IPS-20b (cell line): ENCODE results near the gene TNP2.

ENCODE experiments used
- H3K27ac ChIP-seq: one replicate; pipeline ENCODE4 v1.5.1; 2013; ENCODE audit warnings: low read length
- H3K27me3 ChIP-seq: 2 replicates; pipeline ENCODE4 v1.6.1; 2013; ENCODE audit warnings: mild to moderate bottlenecking, low read length, inconsistent platforms; ENCODE audit not compliant: insufficient read depth
- H3K36me3 ChIP-seq: 2 replicates; pipeline ENCODE4 v1.6.1; 2013; ENCODE audit warnings: low read depth, mild to moderate bottlenecking, inconsistent platforms, low read length, moderate library complexity; ENCODE audit not compliant: insufficient read depth
- H3K4me1 ChIP-seq: 2 replicates; pipeline ENCODE4 v1.6.1; 2013; ENCODE audit warnings: mild to moderate bottlenecking, control low read depth, inconsistent platforms, low read length, moderate library complexity; ENCODE audit not compliant: insufficient read depth
- H3K4me3 ChIP-seq: 2 replicates; pipeline ENCODE4 v1.5.1; 2013; ENCODE audit warnings: mild to moderate bottlenecking, low read length, inconsistent platforms
- H3K9ac ChIP-seq: 2 replicates; pipeline ENCODE4 v1.6.1; 2013; ENCODE audit warnings: low read depth, mild to moderate bottlenecking, inconsistent platforms, low read length, moderate library complexity
- H3K9me3 ChIP-seq: 2 replicates; pipeline ENCODE4 v1.6.1; 2013; ENCODE audit warnings: mild to moderate bottlenecking, low read depth, low read length, inconsistent platforms; ENCODE audit not compliant: insufficient read depth

The TNP2 gene

GRCh38 chr16:11268921-11269375, at the start of gene TNP2:
TSS of gene TNP2 (minus strand) at chr16:11269325. CDS start at chr16:11269262, 63 bp downstream.
- H3K36me3 ChIP-seq, result no peaks in the 10 kb centered on the region

GRCh38 chr16:11318817-11319216, 49.7 kb upstream of the TNP2 start:
- Histone ChIP-seq H3K9me3 (no peaks in the 10 kb centered on the region), H3K36me3 (no peaks in the 10 kb centered on the region), H3K4me1 (peaks cover 22% of the 10 kb centered on the region), H3K27ac (no peak overlapping the region), H3K4me3 (no peak overlapping the region), H3K27me3 (no peaks in the 10 kb centered on the region), H3K9ac (no peak overlapping the region)

More at GRCh38 chr16:11268921-11269375, at the start of gene TNP2:
- peaks cover 3% of the 10 kb centered on the region; the same call in 1 of the 2 replicates for H3K4me1 ChIP-seq
- H3K4me3 ChIP-seq, result no peak within 1 kb of the TSS
- H3K27me3 ChIP-seq, result no peaks in the 10 kb centered on the region
- H3K9me3 ChIP-seq, result no peaks in the 10 kb centered on the region
- H3K27ac ChIP-seq, result no peak within 1 kb of the TSS
- no peak within 1 kb of the TSS for H3K9ac ChIP-seq

GRCh38 chr16:11316331-11317015, 47.3 kb upstream of the TNP2 start:
- H3K27ac ChIP-seq, result peak overlapping the region; percentile 77
- H3K27me3 ChIP-seq, result no peaks in the 10 kb centered on the region
- H3K4me1 ChIP-seq, result peaks cover 37% of the 10 kb centered on the region
- H3K9me3 ChIP-seq, result no peaks in the 10 kb centered on the region
- H3K9ac ChIP-seq, result peak overlapping the region; percentile 71; the same call in 1 of the 2 replicates
- no peaks in the 10 kb centered on the region for H3K36me3 ChIP-seq
- peak overlapping the region; percentile 52 for H3K4me3 ChIP-seq

GRCh38 chr16:11315510-11315909, 46.4 kb upstream of the TNP2 start:
- Histone ChIP-seq H3K4me3 (peak overlapping the region; percentile 52; the same call in 1 of the 2 replicates), H3K36me3 (no peaks in the 10 kb centered on the region), H3K9me3 (no peaks in the 10 kb centered on the region), H3K27ac (peak overlapping the region; percentile 88), H3K27me3 (no peaks in the 10 kb centered on the region), H3K9ac (peak overlapping the region; percentile 71; the same call in 1 of the 2 replicates), H3K4me1 (peaks cover 37% of the 10 kb centered on the region)

GRCh38 chr16:11314309-11314894, 45.3 kb upstream of the TNP2 start:
- peak overlapping the region; percentile 13; the same call in 1 of the 2 replicates for H3K9ac ChIP-seq
- H3K4me3 ChIP-seq, result no peak overlapping the region
- peak overlapping the region; percentile 88 for H3K27ac ChIP-seq
- H3K4me1 ChIP-seq, result peaks cover 40% of the 10 kb centered on the region
- no peaks in the 10 kb centered on the region for H3K27me3 ChIP-seq
- no peaks in the 10 kb centered on the region for H3K36me3 ChIP-seq
- H3K9me3 ChIP-seq, result no peaks in the 10 kb centered on the region

- H3K27ac ChIP-seq, result peak overlapping the region; percentile 73
- H3K27me3 ChIP-seq, result no peaks in the 10 kb centered on the region
- H3K9me3 ChIP-seq, result no peaks in the 10 kb centered on the region
- peaks cover 40% of the 10 kb centered on the region for H3K4me1 ChIP-seq
- peak overlapping the region; percentile 43; the same call in 1 of the 2 replicates for H3K4me3 ChIP-seq
- peak overlapping the region; percentile 65; the same call in 1 of the 2 replicates for H3K9ac ChIP-seq
- no peaks in the 10 kb centered on the region for H3K36me3 ChIP-seq
Observed at GRCh38 chr16:11313493-11314308, 44.6 kb upstream of the TNP2 start.

- Histone ChIP-seq H3K4me3 (peak overlapping the region; percentile 43; the same call in 1 of the 2 replicates), H3K36me3 (no peaks in the 10 kb centered on the region), H3K27ac (peak overlapping the region; percentile 73), H3K4me1 (peaks cover 40% of the 10 kb centered on the region), H3K9me3 (no peaks in the 10 kb centered on the region), H3K9ac (peak overlapping the region; percentile 65; the same call in 1 of the 2 replicates), H3K27me3 (no peaks in the 10 kb centered on the region)
Observed at GRCh38 chr16:11312718-11313492, 43.8 kb upstream of the TNP2 start.

- Histone ChIP-seq H3K4me1 (peaks cover 32% of the 10 kb centered on the region), H3K9ac (no peak overlapping the region), H3K27ac (no peak overlapping the region), H3K4me3 (no peak overlapping the region), H3K27me3 (no peaks in the 10 kb centered on the region), H3K9me3 (no peaks in the 10 kb centered on the region), H3K36me3 (no peaks in the 10 kb centered on the region)
Observed at GRCh38 chr16:11310997-11311561, 42.0 kb upstream of the TNP2 start.

- H3K27ac ChIP-seq, result no peak overlapping the region
- H3K4me3 ChIP-seq, result no peak overlapping the region
- peaks cover 30% of the 10 kb centered on the region for H3K4me1 ChIP-seq
- H3K9me3 ChIP-seq, result no peaks in the 10 kb centered on the region
- no peaks in the 10 kb centered on the region for H3K27me3 ChIP-seq
- no peak overlapping the region for H3K9ac ChIP-seq
- no peaks in the 10 kb centered on the region for H3K36me3 ChIP-seq
Observed at GRCh38 chr16:11310634-11310977, 41.5 kb upstream of the TNP2 start.

GRCh38 chr16:11309895-11310633, 40.9 kb upstream of the TNP2 start:
- Histone ChIP-seq H3K36me3 (no peaks in the 10 kb centered on the region), H3K9ac (no peak overlapping the region), H3K27me3 (no peaks in the 10 kb centered on the region), H3K4me1 (peaks cover 28% of the 10 kb centered on the region), H3K9me3 (no peaks in the 10 kb centered on the region), H3K27ac (no peak overlapping the region), H3K4me3 (no peak overlapping the region)
